ENCODE measurements around the gene FEZF2.

FEZF2 gene

DNA sequence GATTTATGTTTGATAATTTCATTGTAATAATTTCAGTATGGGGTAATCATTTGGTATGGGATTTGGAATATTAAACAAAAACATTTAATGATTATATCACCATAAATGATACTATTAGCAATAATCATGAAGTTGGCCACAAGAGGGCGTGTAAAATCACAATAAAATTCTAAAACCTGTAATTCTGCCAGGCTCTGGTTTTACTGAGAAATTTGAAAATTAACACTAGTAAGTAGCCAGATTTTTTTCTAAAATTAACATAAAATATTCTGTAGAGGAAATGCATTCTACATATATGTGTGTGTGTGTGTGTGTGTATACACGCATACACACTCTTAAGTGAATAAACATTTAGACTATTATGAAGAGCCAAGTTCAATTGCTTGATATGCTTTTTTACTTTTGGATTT, 40.5 kb downstream of the FEZF2 start:
- DNase-seq = peak in 2 of 58 donors; percentile 2 to 6

DNA sequence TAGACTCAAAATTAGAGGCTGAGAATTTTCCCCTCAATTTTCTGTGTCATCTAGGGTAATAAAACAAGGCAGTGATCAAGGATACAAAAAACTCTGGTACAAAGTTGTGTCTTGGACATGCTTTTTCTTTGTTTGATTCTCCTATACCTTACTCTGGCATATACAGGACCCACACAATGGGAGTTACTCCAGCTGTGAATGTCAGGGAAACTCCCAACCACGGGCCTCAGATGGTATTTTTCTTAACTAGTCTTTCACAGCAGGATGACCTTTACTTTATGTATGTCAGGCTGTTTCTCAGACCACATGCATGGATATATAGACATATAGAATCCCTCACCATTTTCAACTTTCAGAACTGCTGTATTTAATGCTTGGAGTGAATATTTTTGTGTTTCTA, 41.3 kb downstream of the FEZF2 start:
- DNase-seq = no peak

DNA sequence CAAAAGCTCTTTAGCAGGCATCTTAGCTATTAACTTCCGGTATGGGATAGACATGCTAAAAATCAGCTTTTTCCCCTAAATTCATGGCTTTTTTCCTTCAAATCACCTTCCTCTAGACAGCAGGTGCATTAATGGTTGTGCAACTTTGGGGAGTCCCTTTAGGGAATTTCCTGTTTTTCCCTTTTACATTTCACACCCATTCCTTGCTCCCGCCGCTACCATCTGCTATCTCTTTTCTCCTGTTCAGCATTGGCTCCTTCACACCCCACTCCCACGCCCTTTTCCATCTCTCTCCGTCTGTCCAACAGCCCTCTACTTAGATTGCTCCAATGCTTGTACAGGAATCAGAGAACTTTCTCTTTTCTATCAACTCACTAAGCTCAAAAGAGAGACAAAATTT, 43.4 kb downstream of the FEZF2 start:
- DNase-seq = peak in 33 of 58 donors; percentile 0 to 58 (median 12)

DNA sequence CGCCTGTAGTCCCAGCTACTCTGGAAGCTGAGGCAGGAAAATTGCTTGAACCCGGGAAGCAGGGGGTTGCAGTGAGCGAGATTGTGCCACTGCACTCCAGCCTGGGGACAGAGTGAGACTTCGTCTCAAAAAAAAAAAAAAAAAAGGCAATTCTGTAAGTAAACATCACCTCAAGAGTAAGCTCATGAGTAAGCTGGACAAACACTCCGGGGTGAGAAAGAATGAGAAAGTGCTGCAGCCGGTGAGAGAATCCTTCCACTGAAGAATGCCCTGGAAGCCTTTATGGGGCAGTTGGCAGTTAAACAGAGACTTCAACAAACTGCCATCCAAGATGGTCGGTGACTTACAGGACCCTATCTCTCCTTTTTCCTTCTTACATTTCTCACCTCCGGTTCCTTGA, 47.5 kb downstream of the FEZF2 start:
- no peak for DNase-seq

DNA sequence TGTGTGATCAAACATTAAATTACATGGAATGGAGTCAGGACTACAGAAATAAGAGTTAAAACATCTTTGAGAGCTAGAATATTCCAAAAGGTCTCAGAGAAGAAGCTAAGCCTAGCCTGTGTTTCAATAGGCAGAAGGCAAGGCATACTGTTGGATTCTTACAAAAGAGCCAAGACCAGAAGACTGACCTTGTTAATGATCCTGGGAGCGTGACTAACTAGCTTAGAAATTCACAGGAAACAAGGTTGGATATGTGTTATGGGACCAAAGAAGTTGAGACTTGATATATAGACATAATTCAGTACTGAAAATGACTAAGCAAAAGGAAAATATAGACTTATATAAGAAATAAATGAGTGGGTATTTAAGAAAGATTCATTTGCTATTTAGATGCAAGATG, 50.1 kb downstream of the FEZF2 start:
- no peak for DNase-seq

All from anterior cingulate cortex (tissue), 58 donors.